Loucy (cell line): ENCODE data around the gene RPS27L.

ENCODE experiments used
- H2AFZ ChIP-seq: fragments of 200-600 bp; sonication (generic); 2 replicates; pipeline ENCODE4 v1.6.0; 2016; ENCODE audit warnings: antibody characterized with exemption, mild to moderate bottlenecking, low read length, moderate library complexity
- H3F3A ChIP-seq: fragments of 200-600 bp; 2 replicates; pipeline ENCODE4 v1.6.0; 2016; ENCODE audit warnings: antibody characterized with exemption, low read depth, mild to moderate bottlenecking
- H3K27me3 ChIP-seq: fragments of 200-600 bp; sonication (generic); 2 replicates; pipeline ENCODE4 v1.6.1; 2014; ENCODE audit warnings: low read length, mild to moderate bottlenecking; ENCODE audit not compliant: insufficient read depth, poor library complexity, severe bottlenecking
- H3K36me3 ChIP-seq: fragments of 200-600 bp; sonication (generic); 2 replicates; pipeline ENCODE4 v1.6.1; 2016; ENCODE audit warnings: low read length; ENCODE audit not compliant: insufficient read depth
- H3K4me1 ChIP-seq: fragments of 200-600 bp; sonication (generic); 2 replicates; pipeline ENCODE4 v1.5.1; 2014; ENCODE audit warnings: low read length, mild to moderate bottlenecking; ENCODE audit not compliant: insufficient read depth, poor library complexity, severe bottlenecking
- H3K4me2 ChIP-seq: fragments of 200-600 bp; sonication (generic); 2 replicates; pipeline ENCODE4 v1.6.0; 2014; ENCODE audit warnings: antibody characterized with exemption, low read length, low read depth, mild to moderate bottlenecking; ENCODE audit not compliant: poor library complexity, severe bottlenecking
- H3K4me3 ChIP-seq: fragments of 200-600 bp; sonication (generic); 2 replicates; pipeline ENCODE4 v1.5.1; 2014; ENCODE audit warnings: low read length, mild to moderate bottlenecking, mixed read lengths; ENCODE audit not compliant: poor library complexity, severe bottlenecking
- H3K79me2 ChIP-seq: fragments of 200-600 bp; sonication (generic); 2 replicates; pipeline ENCODE4 v1.6.1; 2014; ENCODE audit warnings: low read length; ENCODE audit not compliant: insufficient read depth
- H3K9ac ChIP-seq: fragments of 200-600 bp; sonication (generic); 2 replicates; pipeline ENCODE4 v1.6.0; 2014; ENCODE audit warnings: mild to moderate bottlenecking, low read depth, low read length, moderate library complexity; ENCODE audit not compliant: poor library complexity, severe bottlenecking
- H3K9me2 ChIP-seq: fragments of 200-600 bp; sonication (generic); replicated peaks from 2 replicates; pipeline ENCODE4 v1.6.1; 2016; ENCODE audit warnings: low read depth, low read length, mixed read lengths
- H3K9me3 ChIP-seq: fragments of 200-600 bp; sonication (generic); 2 replicates; pipeline ENCODE4 v1.6.1; 2014; ENCODE audit warnings: mild to moderate bottlenecking, antibody characterized with exemption, low read length, low read depth; ENCODE audit not compliant: insufficient read depth
- H4K20me1 ChIP-seq: fragments of 200-600 bp; sonication (generic); 2 replicates; pipeline ENCODE4 v1.6.0; 2014; ENCODE audit warnings: antibody characterized with exemption, low read length, mild to moderate bottlenecking; ENCODE audit not compliant: insufficient read depth, poor library complexity, severe bottlenecking
- CTCF ChIP-seq: fragments of 200-600 bp; sonication (generic); conservative IDR thresholded peaks from 2 replicates; pipeline ENCODE4 v1.5.1; 2014; ENCODE audit warnings: mild to moderate bottlenecking, antibody characterized with exemption, low read length
- EZH2phosphoT487 ChIP-seq: fragments of 200-600 bp; IDR thresholded peaks from 2 replicates; pipeline ENCODE4 v1.6.1; 2018; ENCODE audit warnings: antibody characterized with exemption, mild to moderate bottlenecking, moderate library complexity, borderline replicate concordance

The RPS27L gene

GRCh38 chr15:63136742-63137141 is 20.5 kb downstream of the RPS27L start:
- H3K27me3 ChIP-seq = no peaks in the 10 kb centered on the region
- TF ChIP-seq CTCF = no peak
- TF ChIP-seq EZH2phosphoT487 = no peak
- H3K36me3 ChIP-seq = no peaks in the 10 kb centered on the region
- no peaks in the 10 kb centered on the region for H3K4me1 ChIP-seq
- H2AFZ ChIP-seq = no peak overlapping the region
- H3F3A ChIP-seq = no peaks in the 10 kb centered on the region
- no peaks in the 10 kb centered on the region for H3K9me3 ChIP-seq
- H3K9ac ChIP-seq = no peak overlapping the region
- no peaks in the 10 kb centered on the region for H3K79me2 ChIP-seq
- no peak overlapping the region for H3K4me3 ChIP-seq
- H3K9me2 ChIP-seq = no peaks in the 10 kb centered on the region
- H3K4me2 ChIP-seq = no peak overlapping the region
- H4K20me1 ChIP-seq = no peaks in the 10 kb centered on the region

DNA sequence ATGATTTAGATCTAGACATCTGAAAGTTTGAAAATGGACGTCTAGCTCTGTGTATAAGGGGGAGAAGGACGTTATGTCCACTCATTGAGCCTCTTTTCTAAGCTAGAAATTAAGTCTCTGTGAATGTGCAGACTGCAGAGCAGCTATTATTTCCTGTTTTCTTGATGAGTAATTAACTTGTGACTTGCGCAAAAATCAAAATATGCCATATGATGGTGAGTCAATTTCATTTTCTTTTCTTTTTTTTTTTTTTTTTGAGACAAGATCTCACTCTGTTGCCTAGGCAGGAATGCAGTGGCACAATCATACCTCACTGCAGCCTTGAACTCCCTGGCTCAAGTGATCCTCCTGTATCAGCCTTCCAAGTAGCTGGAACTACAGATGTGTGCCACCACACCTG is 21.5 kb downstream of the RPS27L start:
- H3K36me3 ChIP-seq = peaks cover 5% of the 10 kb centered on the region; the same call in 1 of the 2 replicates
- TF ChIP-seq EZH2phosphoT487 (no peak), CTCF (no peak)
- no peak overlapping the region for H3K4me2 ChIP-seq
- H3F3A ChIP-seq = no peaks in the 10 kb centered on the region
- no peak overlapping the region for H2AFZ ChIP-seq
- H3K27me3 ChIP-seq = no peaks in the 10 kb centered on the region
- no peaks in the 10 kb centered on the region for H3K9me2 ChIP-seq
- no peaks in the 10 kb centered on the region for H3K9me3 ChIP-seq
- H3K9ac ChIP-seq = no peak overlapping the region
- no peaks in the 10 kb centered on the region for H3K4me1 ChIP-seq
- H4K20me1 ChIP-seq = no peaks in the 10 kb centered on the region
- H3K79me2 ChIP-seq = no peaks in the 10 kb centered on the region
- no peak overlapping the region for H3K4me3 ChIP-seq

GRCh38 chr15:63135281-63135680 is 22.0 kb downstream of the RPS27L start:
- Histone ChIP-seq H2AFZ (no peak overlapping the region), H3K4me3 (no peak overlapping the region), H3K9ac (no peak overlapping the region), H3K9me3 (no peaks in the 10 kb centered on the region), H3K4me2 (no peak overlapping the region), H3K79me2 (no peaks in the 10 kb centered on the region), H3K4me1 (no peaks in the 10 kb centered on the region), H3K9me2 (no peaks in the 10 kb centered on the region), H4K20me1 (no peaks in the 10 kb centered on the region), H3K36me3 (peaks cover 5% of the 10 kb centered on the region; the same call in 1 of the 2 replicates), H3F3A (no peaks in the 10 kb centered on the region), H3K27me3 (no peaks in the 10 kb centered on the region)
- TF ChIP-seq CTCF (no peak), EZH2phosphoT487 (no peak)
